ENCODE results near the gene GAD1.

The GAD1 gene

GRCh38 chr2:170821531-170822289 lies 5.0 kb downstream of the GAD1 start:
- Histone ChIP-seq H3K36me3 (replicated peaks; ENCODE audit: insufficient read depth, low read length) (no peaks in the 10 kb centered on the region), H3K4me1 (ENCODE audit: low read length) (peaks cover 16% of the 10 kb centered on the region), H3K4me3 (ENCODE audit: low read length) (no peak overlapping the region)

DNA sequence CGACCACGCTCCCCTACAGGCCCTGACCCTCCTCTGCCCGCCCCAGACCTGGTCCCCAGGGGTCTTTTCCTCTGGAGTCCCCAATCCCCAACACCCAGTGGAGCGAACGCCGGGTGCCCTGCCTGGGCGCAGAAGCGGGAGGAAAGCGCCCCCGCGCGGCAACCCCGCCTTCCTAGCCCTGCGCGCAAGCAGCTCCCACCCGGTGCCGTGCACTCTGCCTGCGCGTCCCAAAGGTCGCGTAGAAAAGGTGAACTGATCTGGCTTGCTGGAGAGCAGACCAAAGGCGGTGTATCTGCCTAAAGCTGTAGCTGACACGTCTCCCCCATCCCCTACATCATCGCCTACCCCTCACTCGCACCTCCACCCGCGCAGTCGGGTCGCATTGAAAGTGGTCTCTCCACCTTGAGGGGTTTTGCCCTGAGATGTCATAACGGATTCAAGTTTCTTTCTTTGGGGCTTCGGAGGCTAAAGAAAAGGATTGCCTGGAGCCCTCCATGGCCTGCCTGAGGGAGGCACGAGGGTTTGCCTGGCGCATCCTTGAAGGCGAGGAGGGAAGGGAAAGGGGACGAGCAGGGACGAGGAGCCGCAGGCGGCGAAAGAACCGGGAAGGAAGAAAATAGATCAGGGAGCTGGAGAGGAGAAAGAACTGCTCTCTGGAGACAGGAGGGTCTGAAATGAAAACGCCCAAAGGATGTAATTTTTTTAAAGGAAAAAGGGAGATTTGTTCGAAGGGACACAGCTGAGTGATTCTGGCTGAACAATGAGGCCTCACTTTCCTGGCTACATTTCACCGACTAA lies 5.8 kb downstream of the GAD1 start:
- no peak overlapping the region for H2AFZ ChIP-seq (ENCODE audit: low read length)
- H4K20me1 ChIP-seq (ENCODE audit: insufficient read depth, low read length), result no peaks in the 10 kb centered on the region
- H3K4me3 ChIP-seq (ENCODE audit: low read length), result no peak overlapping the region
- DNase-seq, result no peak
- no peak overlapping the region for H3K4me2 ChIP-seq (ENCODE audit: low read depth, low read length)
- no peaks in the 10 kb centered on the region for H3K36me3 ChIP-seq (replicated peaks; ENCODE audit: insufficient read depth, low read length)
- H3K9me2 ChIP-seq (replicated peaks; ENCODE audit: insufficient read depth, low read length), result no peaks in the 10 kb centered on the region
- no peak for TF ChIP-seq EZH2phosphoT487 (IDR thresholded peaks at IDR 0.05; ENCODE audit: low read length)
- no peak for TF ChIP-seq EZH2 (optimal IDR thresholded peaks at IDR 0.05; ENCODE audit: low read depth, low read length)
- TF ChIP-seq, protein P1, sequence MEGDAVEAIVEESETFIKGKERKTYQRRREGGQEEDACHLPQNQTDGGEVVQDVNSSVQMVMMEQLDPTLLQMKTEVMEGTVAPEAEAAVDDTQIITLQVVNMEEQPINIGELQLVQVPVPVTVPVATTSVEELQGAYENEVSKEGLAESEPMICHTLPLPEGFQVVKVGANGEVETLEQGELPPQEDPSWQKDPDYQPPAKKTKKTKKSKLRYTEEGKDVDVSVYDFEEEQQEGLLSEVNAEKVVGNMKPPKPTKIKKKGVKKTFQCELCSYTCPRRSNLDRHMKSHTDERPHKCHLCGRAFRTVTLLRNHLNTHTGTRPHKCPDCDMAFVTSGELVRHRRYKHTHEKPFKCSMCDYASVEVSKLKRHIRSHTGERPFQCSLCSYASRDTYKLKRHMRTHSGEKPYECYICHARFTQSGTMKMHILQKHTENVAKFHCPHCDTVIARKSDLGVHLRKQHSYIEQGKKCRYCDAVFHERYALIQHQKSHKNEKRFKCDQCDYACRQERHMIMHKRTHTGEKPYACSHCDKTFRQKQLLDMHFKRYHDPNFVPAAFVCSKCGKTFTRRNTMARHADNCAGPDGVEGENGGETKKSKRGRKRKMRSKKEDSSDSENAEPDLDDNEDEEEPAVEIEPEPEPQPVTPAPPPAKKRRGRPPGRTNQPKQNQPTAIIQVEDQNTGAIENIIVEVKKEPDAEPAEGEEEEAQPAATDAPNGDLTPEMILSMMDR (IDR thresholded peaks at IDR 0.05; ENCODE audit: low read length), result no peak
- peaks cover 13% of the 10 kb centered on the region for H3K4me1 ChIP-seq (ENCODE audit: low read length)
- peaks cover 63% of the 10 kb centered on the region for H3K27me3 ChIP-seq (replicated peaks; ENCODE audit: insufficient read depth, low read length)
- H3F3A ChIP-seq (ENCODE audit: insufficient read depth, low read length), result no peaks in the 10 kb centered on the region
- H3K9ac ChIP-seq (ENCODE audit: low read length), result no peak overlapping the region
- no peak overlapping the region for H3K27ac ChIP-seq (ENCODE audit: low read length)
- H3K9me3 ChIP-seq (replicated peaks; ENCODE audit: insufficient read depth, low read length), result no peaks in the 10 kb centered on the region
- H3K79me2 ChIP-seq (ENCODE audit: low read length), result no peaks in the 10 kb centered on the region

More at GRCh38 chr2:170821531-170822289, 5.0 kb downstream of the GAD1 start:
- Histone ChIP-seq H3K9ac (ENCODE audit: low read length) (no peak overlapping the region), H3F3A (ENCODE audit: insufficient read depth, low read length) (no peaks in the 10 kb centered on the region), H3K9me3 (replicated peaks; ENCODE audit: insufficient read depth, low read length) (no peaks in the 10 kb centered on the region), H3K27ac (ENCODE audit: low read length) (no peak overlapping the region), H3K79me2 (ENCODE audit: low read length) (no peaks in the 10 kb centered on the region), H2AFZ (ENCODE audit: low read length) (no peak overlapping the region), H3K27me3 (replicated peaks; ENCODE audit: insufficient read depth, low read length) (peaks cover 62% of the 10 kb centered on the region), H3K4me2 (ENCODE audit: low read depth, low read length) (peak overlapping the region; percentile 82; the same call in 1 of the 2 replicates), H4K20me1 (ENCODE audit: insufficient read depth, low read length) (no peaks in the 10 kb centered on the region), H3K9me2 (replicated peaks; ENCODE audit: insufficient read depth, low read length) (no peaks in the 10 kb centered on the region)
- TF ChIP-seq, protein P1 (IDR thresholded peaks at IDR 0.05; ENCODE audit: low read length), result no peak
- TF ChIP-seq EZH2 (optimal IDR thresholded peaks at IDR 0.05; ENCODE audit: low read depth, low read length) (no peak), EZH2phosphoT487 (IDR thresholded peaks at IDR 0.05; ENCODE audit: low read length) (no peak)
- DNase-seq, result no peak

GRCh38 chr2:170823088-170823897 lies 6.6 kb downstream of the GAD1 start:
- H3F3A ChIP-seq (ENCODE audit: insufficient read depth, low read length), result no peaks in the 10 kb centered on the region
- no peak overlapping the region for H3K27ac ChIP-seq (ENCODE audit: low read length)
- H4K20me1 ChIP-seq (ENCODE audit: insufficient read depth, low read length), result no peaks in the 10 kb centered on the region
- H3K27me3 ChIP-seq (replicated peaks; ENCODE audit: insufficient read depth, low read length), result peaks cover 59% of the 10 kb centered on the region
- no peak overlapping the region for H3K4me3 ChIP-seq (ENCODE audit: low read length)
- no peak overlapping the region for H3K4me2 ChIP-seq (ENCODE audit: low read depth, low read length)
- no peaks in the 10 kb centered on the region for H3K9me2 ChIP-seq (replicated peaks; ENCODE audit: insufficient read depth, low read length)
- no peak overlapping the region for H2AFZ ChIP-seq (ENCODE audit: low read length)
- no peaks in the 10 kb centered on the region for H3K36me3 ChIP-seq (replicated peaks; ENCODE audit: insufficient read depth, low read length)
- H3K9ac ChIP-seq (ENCODE audit: low read length), result no peak overlapping the region
- no peaks in the 10 kb centered on the region for H3K9me3 ChIP-seq (replicated peaks; ENCODE audit: insufficient read depth, low read length)
- TF ChIP-seq EZH2phosphoT487 (IDR thresholded peaks at IDR 0.05; ENCODE audit: low read length), result no peak
- TF ChIP-seq, protein P1 (IDR thresholded peaks at IDR 0.05; ENCODE audit: low read length), result no peak
- TF ChIP-seq EZH2 (optimal IDR thresholded peaks at IDR 0.05; ENCODE audit: low read depth, low read length), result no peak
- no peak for DNase-seq
- no peaks in the 10 kb centered on the region for H3K79me2 ChIP-seq (ENCODE audit: low read length)
- H3K4me1 ChIP-seq (ENCODE audit: low read length), result peaks cover 11% of the 10 kb centered on the region

Measured in MM.1S (cell line).